Kidney epithelial cell (primary cell): ENCODE results near the gene SAT2. TPM values are rescaled to one million over a fixed set of nuclear protein-coding genes. Genes with fewer than 3 reads are reported as not detected.

ENCODE experiments used
- DNase-seq: peaks from one replicate; pipeline ENCODE4 v3.0.0-alpha.2; 2010; ENCODE audit warnings: low read depth
- H3K27me3 ChIP-seq: 2 replicates; pipeline ENCODE4 v1.6.0; 2011; ENCODE audit warnings: low read length; ENCODE audit not compliant: control insufficient read depth, insufficient read depth
- H3K36me3 ChIP-seq: 2 replicates; pipeline ENCODE4 v1.5.1; 2011; ENCODE audit warnings: low read length; ENCODE audit not compliant: control insufficient read depth, insufficient read depth
- H3K4me3 ChIP-seq: 2 replicates; pipeline ENCODE4 v1.5.1; 2011; ENCODE audit warnings: low read depth, mild to moderate bottlenecking, control low read depth, low read length
- total RNA-seq: library from RNA; depleted of rRNA; stranded (reverse); fragments of >200 nt; gene quantifications from 2 replicates; pipeline ENCODE4 v1.2.3, GENCODE V29; 2015
- TF ChIP-seq, protein P1 (sequence below): IDR thresholded peaks from 2 replicates; pipeline ENCODE4 v1.5.1; 2011; ENCODE audit warnings: mild to moderate bottlenecking, moderate library complexity, low read length, control low read depth, inconsistent platforms; ENCODE audit not compliant: insufficient read depth, poor library complexity, severe bottlenecking

SAT2 gene
- total RNA-seq, 1 donor from 2014 or later, result 76.0 TPM

DNA sequence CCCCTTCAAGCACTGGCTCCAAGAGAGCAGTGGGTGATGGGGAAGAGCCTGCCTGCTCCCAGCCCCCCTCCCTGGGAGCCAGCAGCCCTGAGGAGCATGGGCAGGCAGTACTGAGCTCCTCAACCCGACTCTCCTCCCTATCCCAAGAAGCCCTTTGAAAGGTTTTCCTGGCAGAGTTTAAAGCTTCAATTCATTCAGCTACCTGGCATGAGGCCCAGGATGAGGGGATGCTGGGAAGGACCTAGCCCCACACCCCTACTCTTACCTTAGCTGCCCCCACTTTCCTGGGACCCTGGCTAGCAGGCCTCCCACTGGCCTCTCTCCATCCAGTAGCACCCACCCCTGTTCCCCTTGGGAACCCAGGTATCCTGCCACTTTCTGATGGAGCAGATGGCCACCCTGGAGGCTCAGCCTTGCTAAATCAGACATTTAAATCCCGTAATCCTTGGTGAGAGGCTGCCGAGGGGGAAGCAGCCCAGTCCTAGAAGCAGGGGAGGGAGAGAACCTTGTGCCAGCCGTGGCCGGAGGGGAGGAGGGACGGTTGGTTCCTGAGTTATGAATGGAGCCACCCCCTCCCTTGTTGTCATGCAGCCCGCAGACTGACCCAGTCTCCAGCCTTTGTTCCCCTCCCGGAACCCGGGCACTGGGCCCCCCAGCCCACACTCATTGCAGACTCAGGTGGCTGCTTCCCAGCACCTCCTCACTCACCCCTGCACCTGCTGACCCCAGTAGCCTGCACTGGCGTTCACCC is 40.2 kb upstream of the SAT2 start:
- Histone ChIP-seq H3K36me3 (no peaks in the 10 kb centered on the region), H3K27me3 (no peaks in the 10 kb centered on the region), H3K4me3 (no peak overlapping the region)
- TF ChIP-seq, protein P1, sequence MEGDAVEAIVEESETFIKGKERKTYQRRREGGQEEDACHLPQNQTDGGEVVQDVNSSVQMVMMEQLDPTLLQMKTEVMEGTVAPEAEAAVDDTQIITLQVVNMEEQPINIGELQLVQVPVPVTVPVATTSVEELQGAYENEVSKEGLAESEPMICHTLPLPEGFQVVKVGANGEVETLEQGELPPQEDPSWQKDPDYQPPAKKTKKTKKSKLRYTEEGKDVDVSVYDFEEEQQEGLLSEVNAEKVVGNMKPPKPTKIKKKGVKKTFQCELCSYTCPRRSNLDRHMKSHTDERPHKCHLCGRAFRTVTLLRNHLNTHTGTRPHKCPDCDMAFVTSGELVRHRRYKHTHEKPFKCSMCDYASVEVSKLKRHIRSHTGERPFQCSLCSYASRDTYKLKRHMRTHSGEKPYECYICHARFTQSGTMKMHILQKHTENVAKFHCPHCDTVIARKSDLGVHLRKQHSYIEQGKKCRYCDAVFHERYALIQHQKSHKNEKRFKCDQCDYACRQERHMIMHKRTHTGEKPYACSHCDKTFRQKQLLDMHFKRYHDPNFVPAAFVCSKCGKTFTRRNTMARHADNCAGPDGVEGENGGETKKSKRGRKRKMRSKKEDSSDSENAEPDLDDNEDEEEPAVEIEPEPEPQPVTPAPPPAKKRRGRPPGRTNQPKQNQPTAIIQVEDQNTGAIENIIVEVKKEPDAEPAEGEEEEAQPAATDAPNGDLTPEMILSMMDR, result no peak
- DNase-seq, result no peak

DNA sequence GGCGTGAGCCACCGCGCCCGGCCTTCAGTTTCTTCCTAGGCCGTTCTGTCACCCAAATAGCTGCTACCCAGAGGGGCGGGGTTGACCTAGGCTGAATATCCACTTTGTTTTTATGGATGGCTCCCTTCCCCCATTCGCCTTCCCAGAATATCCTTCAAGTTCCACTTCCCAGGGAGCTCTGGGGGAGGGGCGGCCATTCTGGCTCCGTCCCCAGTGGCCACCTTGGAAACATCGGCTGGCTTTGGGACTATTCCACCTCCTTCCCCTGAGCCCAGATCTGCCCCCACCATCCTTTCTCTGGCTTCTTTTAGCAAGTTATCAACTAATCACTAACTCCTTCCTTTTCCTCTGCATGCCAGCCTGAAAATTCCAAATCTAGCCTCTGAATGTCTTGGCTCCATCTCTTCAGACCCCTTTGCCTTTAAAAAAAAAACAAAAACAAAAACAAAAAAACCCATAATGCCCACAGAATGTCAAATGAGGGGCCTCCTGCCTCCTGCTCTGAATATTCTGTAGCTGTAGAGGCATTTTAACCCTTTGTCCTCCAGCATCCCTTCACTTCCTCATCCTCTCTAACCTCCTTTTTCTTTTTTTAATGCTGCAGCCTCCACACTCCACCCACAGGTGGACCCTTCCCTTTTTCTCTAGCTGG is 29.5 kb upstream of the SAT2 start:
- H3K27me3 ChIP-seq, result peaks cover 21% of the 10 kb centered on the region
- no peak overlapping the region for H3K4me3 ChIP-seq
- DNase-seq, result no peak
- no peaks in the 10 kb centered on the region for H3K36me3 ChIP-seq
- TF ChIP-seq, protein P1, result no peak

DNA sequence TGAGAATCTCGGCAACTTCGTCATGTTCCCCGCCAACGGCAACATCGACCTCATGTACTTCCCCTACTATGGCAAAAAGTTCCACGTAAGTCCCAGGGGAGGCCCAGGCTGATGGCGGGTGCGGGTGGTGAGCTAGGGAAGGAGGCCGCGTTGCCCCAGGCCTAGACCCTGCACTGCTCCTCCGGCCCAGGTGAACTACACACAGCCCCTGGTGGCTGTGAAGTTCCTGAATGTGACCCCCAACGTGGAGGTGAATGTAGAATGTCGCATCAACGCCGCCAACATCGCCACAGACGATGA is 27.9 kb upstream of the SAT2 start:
- DNase-seq, result no peak
- TF ChIP-seq, protein P1, result no peak
- Histone ChIP-seq H3K27me3 (peaks cover 37% of the 10 kb centered on the region), H3K36me3 (no peaks in the 10 kb centered on the region), H3K4me3 (no peak overlapping the region)

DNA sequence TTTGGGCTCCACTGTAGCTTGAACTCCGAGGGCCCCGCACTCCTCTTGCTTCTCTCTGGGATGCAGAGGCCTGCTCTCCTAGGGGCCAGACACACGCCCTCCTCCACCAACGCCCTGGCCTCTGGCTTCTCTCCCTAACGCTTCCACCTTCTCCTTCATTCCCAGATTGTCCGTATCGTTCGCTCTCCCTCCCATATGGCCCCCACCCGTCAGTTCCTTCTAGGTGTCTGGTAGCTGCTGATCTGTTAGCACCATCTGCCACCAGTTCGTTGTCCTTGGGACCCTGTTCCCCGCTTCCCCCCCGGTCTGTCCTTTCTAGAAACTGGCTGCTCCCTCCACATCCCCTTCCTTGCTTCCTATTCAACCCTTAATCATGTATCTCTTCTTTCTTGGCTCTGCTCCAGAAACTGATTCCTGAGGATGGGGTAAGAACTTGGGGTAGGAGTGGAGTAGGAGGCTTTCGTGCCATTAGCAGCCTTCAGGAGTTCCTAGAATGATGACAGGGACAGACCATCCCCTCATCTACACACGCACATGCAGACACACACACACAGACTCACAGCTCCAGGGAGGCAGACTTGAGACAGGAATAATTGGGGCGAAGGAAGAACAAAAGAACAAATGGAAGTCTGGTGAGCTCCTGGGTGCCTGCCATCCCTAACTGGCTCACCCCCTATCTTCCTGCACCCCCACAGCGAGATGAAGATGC is 27.4 kb upstream of the SAT2 start:
- DNase-seq, result no peak

DNA sequence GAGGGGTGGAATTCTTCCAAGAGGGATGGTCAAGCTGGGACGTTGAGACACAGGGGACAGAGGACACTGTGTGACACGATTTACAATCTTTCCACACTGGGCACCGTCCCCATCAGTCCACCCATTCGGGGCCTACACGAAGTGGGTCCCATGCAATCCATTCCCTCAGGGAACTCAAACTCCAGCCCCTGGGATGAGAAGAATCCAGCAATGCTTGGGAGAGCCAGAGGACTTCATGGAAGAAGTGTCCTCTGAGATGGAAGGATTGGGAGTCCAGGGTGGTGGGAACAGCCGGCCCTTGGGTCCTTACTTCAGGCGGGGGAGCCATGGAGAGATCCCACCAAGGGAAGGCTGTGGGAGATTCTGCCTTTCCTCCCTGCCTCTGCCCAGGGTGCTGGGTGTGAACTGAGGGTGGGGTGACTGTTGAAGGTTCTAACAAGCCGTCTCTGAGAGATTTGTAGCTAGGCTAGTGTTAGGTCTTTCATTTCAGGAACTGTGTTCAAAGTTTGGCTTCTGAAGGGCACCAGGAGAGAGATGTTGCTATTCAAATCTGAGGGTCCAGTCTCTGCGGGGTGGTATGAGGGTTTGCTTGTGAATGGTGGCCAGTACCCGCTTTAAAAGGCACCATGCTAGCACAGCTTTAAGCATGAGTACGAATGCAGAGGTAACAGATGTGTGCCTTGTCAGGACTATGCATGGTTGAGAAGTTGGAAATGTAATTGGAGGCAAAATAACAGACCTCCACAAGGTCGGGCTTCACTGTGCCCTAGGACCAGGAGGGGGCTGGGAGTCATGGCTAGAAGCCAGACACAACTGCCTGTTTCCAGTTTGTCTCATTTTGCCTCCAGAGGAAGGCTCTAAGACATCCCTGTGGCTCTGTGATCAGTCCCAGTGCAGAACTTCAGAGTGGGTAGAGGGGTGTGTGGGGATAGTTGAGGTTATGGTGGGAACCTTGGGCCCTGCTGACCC is 25.1 kb upstream of the SAT2 start:
- Histone ChIP-seq H3K27me3 (peaks cover 45% of the 10 kb centered on the region), H3K36me3 (no peaks in the 10 kb centered on the region), H3K4me3 (no peak overlapping the region)
- no peak for DNase-seq
- TF ChIP-seq, protein P1, result no peak

More for the DNA sequence above, 27.4 kb upstream of the SAT2 start:
- TF ChIP-seq, protein P1, result no peak
- peaks cover 42% of the 10 kb centered on the region for H3K27me3 ChIP-seq
- no peaks in the 10 kb centered on the region for H3K36me3 ChIP-seq
- H3K4me3 ChIP-seq, result no peak overlapping the region
